Neuronal stem cell (in vitro differentiated cells): Measurements from ENCODE around the gene ACACB.

Source experiments
- DNase-seq: peaks from one replicate; pipeline ENCODE4 v3.0.0-alpha.2; 2013; ENCODE audit warnings: low spot score
- H2AFZ ChIP-seq: one replicate; pipeline ENCODE4 v1.6.1; 2013; ENCODE audit warnings: mild to moderate bottlenecking, low read length, inconsistent platforms
- H2AK5ac ChIP-seq: 2 replicates; pipeline ENCODE4 v1.6.1; 2013; ENCODE audit warnings: low read depth, mild to moderate bottlenecking, inconsistent platforms, low read length, moderate library complexity, mixed read lengths
- H2BK120ac ChIP-seq: 2 replicates; pipeline ENCODE4 v1.6.1; 2013; ENCODE audit warnings: low read depth, mild to moderate bottlenecking, inconsistent platforms, low read length, moderate library complexity, mixed read lengths
- H2BK12ac ChIP-seq: one replicate; pipeline ENCODE4 v1.6.1; 2013; ENCODE audit warnings: low read length, inconsistent platforms
- H2BK15ac ChIP-seq: 2 replicates; pipeline ENCODE4 v1.6.1; 2013; ENCODE audit warnings: mild to moderate bottlenecking, low read length, inconsistent platforms, mixed read lengths
- H2BK5ac ChIP-seq: one replicate; pipeline ENCODE4 v1.6.1; 2013; ENCODE audit warnings: inconsistent platforms, mild to moderate bottlenecking, low read length, moderate library complexity
- H3K14ac ChIP-seq: one replicate; pipeline ENCODE4 v1.6.1; 2013; ENCODE audit warnings: low read length, inconsistent platforms
- H3K18ac ChIP-seq: 2 replicates; pipeline ENCODE4 v1.6.1; 2013; ENCODE audit warnings: low read length, inconsistent platforms
- H3K23ac ChIP-seq: 2 replicates; pipeline ENCODE4 v1.6.1; 2013; ENCODE audit warnings: low read depth, mild to moderate bottlenecking, mixed read lengths, low read length, inconsistent platforms; ENCODE audit not compliant: poor library complexity
- H3K27ac ChIP-seq: replicated peaks from 3 replicates; pipeline ENCODE4 v1.5.1; 2013; ENCODE audit warnings: low read length, inconsistent platforms
- H3K27me3 ChIP-seq, 3 experiments: 2 replicates each; pipeline ENCODE4 v1.6.1; 2013; ENCODE audit warnings: low read length in 3 of 3, mild to moderate bottlenecking in 2 of 3, inconsistent platforms in 1 of 3, low read depth in 1 of 3, mixed read lengths in 1 of 3, moderate library complexity in 1 of 3; ENCODE audit not compliant: control insufficient read depth in 3 of 3, insufficient read depth in 3 of 3
- H3K36me3 ChIP-seq, 2 donors: replicated peaks in 1 of 2; 2 replicates each; pipeline ENCODE4 v1.6.1; 2013; ENCODE audit warnings: low read length in 2 of 2; ENCODE audit not compliant: control insufficient read depth in 2 of 2, insufficient read depth in 2 of 2
- H3K4ac ChIP-seq: 2 replicates; pipeline ENCODE4 v1.6.1; 2013; ENCODE audit warnings: inconsistent platforms, mild to moderate bottlenecking, low read length, moderate library complexity
- H3K4me1 ChIP-seq, 2 donors: 1 replicate in 1 of 2; 2 replicates in 1 of 2; pipeline ENCODE4 v1.6.1; 2013; ENCODE audit warnings: low read length in 2 of 2, low read depth in 1 of 2; ENCODE audit not compliant: control insufficient read depth in 2 of 2, insufficient read depth in 1 of 2
- H3K4me2 ChIP-seq: one replicate; pipeline ENCODE4 v1.6.1; 2013; ENCODE audit warnings: mild to moderate bottlenecking, low read length, inconsistent platforms; ENCODE audit not compliant: insufficient read depth, poor library complexity, severe bottlenecking
- H3K4me3 ChIP-seq, 2 donors: 2 replicates each; pipeline ENCODE4 v1.5.1; 2013; ENCODE audit warnings: low read length in 2 of 2, mild to moderate bottlenecking in 2 of 2, inconsistent platforms in 1 of 2, moderate library complexity in 1 of 2
- H3K79me1 ChIP-seq: one replicate; pipeline ENCODE4 v1.6.1; 2013; ENCODE audit warnings: low read depth, mild to moderate bottlenecking, inconsistent platforms, low read length, moderate library complexity
- H3K9ac ChIP-seq: one replicate; pipeline ENCODE4 v1.6.1; 2013; ENCODE audit warnings: mild to moderate bottlenecking, low read depth, low read length, inconsistent platforms; ENCODE audit not compliant: poor library complexity
- H3K9me3 ChIP-seq, 2 donors: replicated peaks in 1 of 2; 2 replicates each; pipeline versions ENCODE3 to v1.6.1; 2013; ENCODE audit warnings: low read length in 2 of 2, mild to moderate bottlenecking in 2 of 2, inconsistent platforms in 1 of 2, low read depth in 1 of 2, mixed read lengths in 1 of 2, moderate library complexity in 1 of 2; ENCODE audit not compliant: control insufficient read depth in 2 of 2, insufficient read depth in 1 of 2
- H4K8ac ChIP-seq: one replicate; pipeline ENCODE4 v1.6.1; 2013; ENCODE audit warnings: low read depth, mild to moderate bottlenecking, inconsistent platforms, low read length, moderate library complexity
- H4K91ac ChIP-seq: one replicate; pipeline ENCODE4 v1.6.1; 2013; ENCODE audit warnings: low read length, low read depth, mild to moderate bottlenecking, inconsistent platforms; ENCODE audit not compliant: poor library complexity
- WGBS, 2 donors: extraction: QIAGEN DNeasy Blood & Tissue Kit; methylation state at CpG; one replicate each; pipeline ENCODE4 v1.1.7; 2013; ENCODE audit warnings: missing lambda C conversion rate in 2 of 2, mixed read lengths in 1 of 2; ENCODE audit not compliant: insufficient read length in 2 of 2, insufficient replicate concordance in 1 of 2; ENCODE audit errors: extremely low coverage in 2 of 2; 5-methylcytosine and 5-hydroxymethylcytosine counted together

The ACACB gene

DNA sequence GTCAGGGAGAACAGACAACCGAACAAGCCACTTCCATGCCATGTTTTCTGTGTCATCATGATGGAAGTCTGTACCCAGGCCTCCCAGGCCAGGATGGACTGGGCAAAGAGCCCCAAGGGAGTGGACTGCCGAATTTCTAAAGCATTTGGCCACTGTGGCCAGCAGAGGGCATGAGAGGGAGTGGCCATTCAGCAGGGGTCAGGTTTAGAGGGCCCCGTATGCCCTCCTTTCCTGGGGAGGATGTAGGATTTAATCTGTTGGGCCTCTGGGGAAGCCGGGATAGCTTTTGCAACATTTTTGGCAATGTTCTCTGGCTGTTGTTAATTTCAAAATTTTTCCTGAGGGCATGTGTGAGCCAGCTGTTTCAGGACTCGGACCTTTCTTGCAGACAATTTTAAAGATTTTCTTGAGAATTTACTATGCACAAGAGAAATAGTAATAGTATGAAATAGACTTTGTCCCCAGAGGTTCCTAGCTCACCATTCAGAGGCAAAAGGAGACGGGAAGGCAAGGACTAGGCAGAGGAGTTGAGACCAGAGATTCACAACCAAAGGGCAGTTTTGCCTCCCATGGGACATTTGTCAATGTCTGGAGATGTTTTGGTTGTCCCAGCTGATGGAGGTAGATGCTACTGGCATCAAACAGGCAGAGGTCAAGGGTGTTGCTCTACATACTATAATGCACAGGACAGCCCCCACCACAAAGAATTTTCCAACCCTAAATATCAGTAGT lies 18.0 kb downstream of the ACACB start:
- no CpG with 5 or more reads among the region's 6 CpGs for WGBS, 2 donors
- Histone ChIP-seq H3K14ac (no peak overlapping the region), H3K4me2 (no peak overlapping the region)

DNA sequence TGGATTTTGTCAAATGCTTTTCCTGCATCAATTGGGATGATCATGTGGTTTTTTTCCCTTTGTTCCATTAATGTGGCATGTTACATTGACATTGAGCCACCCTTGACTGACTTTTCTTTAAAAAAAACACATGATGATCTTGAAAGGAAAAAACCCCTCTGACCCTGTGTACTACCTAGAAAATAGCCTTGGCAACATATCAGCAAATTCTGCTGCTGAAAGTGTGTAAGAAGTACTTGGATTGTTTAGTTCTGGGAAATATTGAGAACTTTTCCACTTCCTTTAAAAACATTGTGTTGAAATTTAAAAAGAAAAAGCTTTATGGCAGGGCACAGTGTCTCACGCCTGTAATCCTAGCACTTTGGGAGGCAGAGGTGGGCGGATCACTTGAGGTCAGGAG lies 20.7 kb downstream of the ACACB start:
- Histone ChIP-seq H3K4ac (no peak overlapping the region), H3K4me2 (no peak overlapping the region), H2AFZ (no peak overlapping the region), H3K9ac (no peak overlapping the region), H2AK5ac (no peak overlapping the region), H3K36me3 (no peaks in the 10 kb centered on the region), H3K4me3 (no peak overlapping the region), H2BK120ac (no peak overlapping the region), H3K4me1 (peaks cover 0 to 2% of the 10 kb centered on the region in 2 donors), H3K79me1 (no peaks in the 10 kb centered on the region), H3K27ac (no peak overlapping the region), H3K18ac (no peak overlapping the region), H3K14ac (no peak overlapping the region), H3K9me3 (peaks cover 0 to 3% of the 10 kb centered on the region in 2 donors), H2BK12ac (no peak overlapping the region), H2BK5ac (no peak overlapping the region), H3K23ac (no peak overlapping the region), H2BK15ac (no peak overlapping the region), H4K91ac (no peak overlapping the region), H3K27me3 (peaks cover 0 to 17% (median 0%) of the 10 kb centered on the region in 3 experiments), H4K8ac (no peak overlapping the region)
- no CpG with 5 or more reads among the region's 2 CpGs for WGBS, 2 donors
- no peak for DNase-seq

More for the DNA sequence above, 18.0 kb downstream of the ACACB start:
- Histone ChIP-seq H3K27me3 (peaks cover 0 to 28% (median 0%) of the 10 kb centered on the region in 3 experiments), H2BK5ac (no peak overlapping the region), H2AK5ac (no peak overlapping the region), H2BK12ac (no peak overlapping the region), H2BK15ac (no peak overlapping the region), H3K9ac (no peak overlapping the region), H3K36me3 (no peaks in the 10 kb centered on the region), H2BK120ac (no peak overlapping the region), H2AFZ (no peak overlapping the region), H3K18ac (no peak overlapping the region), H3K27ac (no peak overlapping the region), H3K4me1 (peaks cover 0 to 7% of the 10 kb centered on the region in 2 donors), H3K79me1 (no peaks in the 10 kb centered on the region), H3K23ac (no peak overlapping the region), H4K91ac (no peak overlapping the region), H3K9me3 (peaks cover 0 to 3% of the 10 kb centered on the region in 2 donors), H4K8ac (no peak overlapping the region), H3K4me3 (no peak overlapping the region), H3K4ac (no peak overlapping the region)
- no peak for DNase-seq

DNA sequence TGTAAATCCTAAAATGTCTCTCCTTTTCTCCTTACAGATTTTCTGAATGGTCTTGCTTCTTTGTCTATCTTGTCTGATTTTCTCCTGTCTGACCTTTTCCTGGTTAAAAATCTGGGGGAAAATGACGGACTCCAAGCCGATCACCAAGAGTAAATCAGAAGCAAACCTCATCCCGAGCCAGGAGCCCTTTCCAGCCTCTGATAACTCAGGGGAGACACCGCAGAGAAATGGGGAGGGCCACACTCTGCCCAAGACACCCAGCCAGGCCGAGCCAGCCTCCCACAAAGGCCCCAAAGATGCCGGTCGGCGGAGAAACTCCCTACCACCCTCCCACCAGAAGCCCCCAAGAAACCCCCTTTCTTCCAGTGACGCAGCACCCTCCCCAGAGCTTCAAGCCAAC lies 23.0 kb downstream of the ACACB start:
- no peak overlapping the region for H3K4me2 ChIP-seq

DNA sequence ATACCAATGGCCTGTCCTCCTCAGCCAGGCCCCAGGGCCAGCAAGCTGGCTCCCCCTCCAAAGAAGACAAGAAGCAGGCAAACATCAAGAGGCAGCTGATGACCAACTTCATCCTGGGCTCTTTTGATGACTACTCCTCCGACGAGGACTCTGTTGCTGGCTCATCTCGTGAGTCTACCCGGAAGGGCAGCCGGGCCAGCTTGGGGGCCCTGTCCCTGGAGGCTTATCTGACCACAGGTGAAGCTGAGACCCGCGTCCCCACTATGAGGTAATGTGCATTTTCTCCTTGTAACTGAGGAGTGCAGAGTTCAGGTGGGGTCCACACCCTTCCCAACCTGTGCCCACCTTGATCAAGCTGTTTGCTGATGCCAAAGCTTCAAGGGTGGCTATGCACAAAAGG lies 23.4 kb downstream of the ACACB start:
- Histone ChIP-seq H3K4me2 (no peak overlapping the region), H3K9me3 (peaks cover 0 to 3% of the 10 kb centered on the region in 2 donors), H2AFZ (no peak overlapping the region), H2BK12ac (no peak overlapping the region), H3K27me3 (peaks cover 0 to 13% (median 0%) of the 10 kb centered on the region in 3 experiments), H3K4me3 (no peak overlapping the region), H3K4me1 (no peaks in the 10 kb centered on the region), H2BK120ac (no peak overlapping the region), H2BK15ac (no peak overlapping the region), H3K9ac (no peak overlapping the region), H3K23ac (no peak overlapping the region), H4K8ac (no peak overlapping the region), H3K4ac (no peak overlapping the region), H2BK5ac (no peak overlapping the region), H3K14ac (no peak overlapping the region), H3K79me1 (no peaks in the 10 kb centered on the region), H2AK5ac (no peak overlapping the region), H3K27ac (no peak overlapping the region), H3K36me3 (no peaks in the 10 kb centered on the region), H3K18ac (peak overlapping the region; percentile 38), H4K91ac (no peak overlapping the region)
- WGBS, 2 donors: no CpG with 5 or more reads among the region's 7 CpGs
- no peak for DNase-seq

More for the DNA sequence above, 23.0 kb downstream of the ACACB start:
- no peak overlapping the region for H3K18ac ChIP-seq
- H2BK120ac ChIP-seq: no peak overlapping the region
- no peak overlapping the region for H4K91ac ChIP-seq
- H3K4me3 ChIP-seq: no peak overlapping the region
- H2BK12ac ChIP-seq: no peak overlapping the region
- H3K9me3 ChIP-seq: peaks cover 0 to 3% of the 10 kb centered on the region in 2 donors
- no peak overlapping the region for H3K27ac ChIP-seq
- no peak overlapping the region for H3K23ac ChIP-seq
- no peak overlapping the region for H3K4ac ChIP-seq
- H3K4me1 ChIP-seq: no peaks in the 10 kb centered on the region
- no CpG with 5 or more reads among the region's 9 CpGs for WGBS, 2 donors
- H2AFZ ChIP-seq: no peak overlapping the region
- no peaks in the 10 kb centered on the region for H3K36me3 ChIP-seq
- H2BK15ac ChIP-seq: no peak overlapping the region
- H3K14ac ChIP-seq: no peak overlapping the region
- no peaks in the 10 kb centered on the region for H3K79me1 ChIP-seq
- H3K9ac ChIP-seq: no peak overlapping the region
- DNase-seq: no peak
- H2AK5ac ChIP-seq: no peak overlapping the region
- H2BK5ac ChIP-seq: no peak overlapping the region
- H4K8ac ChIP-seq: no peak overlapping the region
- H3K27me3 ChIP-seq: peaks cover 0 to 13% (median 0%) of the 10 kb centered on the region in 3 experiments
